ENCODE results near the gene VTI1A. TPM values are rescaled to one million over a fixed set of nuclear protein-coding genes. Genes with fewer than 3 reads are reported as not detected.

Gene VTI1A
- total RNA-seq, 1 donor from 2014 or later, result 33.3 TPM

DNA sequence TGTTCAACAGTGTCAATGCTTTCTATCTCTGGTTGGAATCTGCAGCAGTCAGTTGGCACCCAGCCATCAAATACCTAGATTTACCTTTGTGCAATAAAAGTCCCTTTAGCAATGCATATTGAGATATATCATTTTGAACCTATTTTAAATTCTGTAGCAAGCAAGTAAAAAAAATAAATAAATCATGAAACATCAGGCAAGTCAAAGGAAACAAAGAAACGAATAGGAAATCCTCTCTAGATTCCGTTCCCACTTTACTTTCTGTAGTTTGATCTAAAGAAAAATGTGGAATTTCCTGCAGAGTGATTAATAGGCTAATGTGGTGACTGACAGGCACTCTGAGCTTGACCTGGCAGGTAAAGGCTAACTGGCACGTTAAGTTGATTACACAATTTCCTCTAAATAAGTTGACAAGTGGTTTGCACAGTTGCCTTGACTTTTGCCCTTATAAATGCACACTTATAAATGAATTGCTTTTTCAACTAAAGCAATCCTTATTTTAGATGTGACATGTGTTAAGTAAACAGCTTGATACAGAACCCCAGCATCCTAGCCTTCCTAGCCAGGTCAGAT, 294.9 kb downstream of the VTI1A start:
- no peaks in the 10 kb centered on the region for H3K79me2 ChIP-seq (ENCODE audit: insufficient read depth, low read length)
- peaks cover 5% of the 10 kb centered on the region for H4K20me1 ChIP-seq (ENCODE audit: insufficient read depth, low read length)
- no peak overlapping the region for H3K27ac ChIP-seq (ENCODE audit: low read depth, low read length)
- FAIRE-seq, result no peak
- H3K9ac ChIP-seq (ENCODE audit: low read length), result no peak overlapping the region
- H3K4me2 ChIP-seq (ENCODE audit: low read length), result no peak overlapping the region
- H3K27ac Mint-ChIP-seq (ENCODE audit: unreplicated experiment), result no peak overlapping the region
- H3K9me3 Mint-ChIP-seq (ENCODE audit: unreplicated experiment), result no peaks in the 10 kb centered on the region
- no peaks in the 10 kb centered on the region for H3K36me3 Mint-ChIP-seq (ENCODE audit: low read depth, unreplicated experiment)
- H3K4me3 Mint-ChIP-seq (ENCODE audit: unreplicated experiment), result no peak overlapping the region
- DNase-seq (ENCODE audit: low read depth), result no peak
- TF ChIP-seq, protein P1, sequence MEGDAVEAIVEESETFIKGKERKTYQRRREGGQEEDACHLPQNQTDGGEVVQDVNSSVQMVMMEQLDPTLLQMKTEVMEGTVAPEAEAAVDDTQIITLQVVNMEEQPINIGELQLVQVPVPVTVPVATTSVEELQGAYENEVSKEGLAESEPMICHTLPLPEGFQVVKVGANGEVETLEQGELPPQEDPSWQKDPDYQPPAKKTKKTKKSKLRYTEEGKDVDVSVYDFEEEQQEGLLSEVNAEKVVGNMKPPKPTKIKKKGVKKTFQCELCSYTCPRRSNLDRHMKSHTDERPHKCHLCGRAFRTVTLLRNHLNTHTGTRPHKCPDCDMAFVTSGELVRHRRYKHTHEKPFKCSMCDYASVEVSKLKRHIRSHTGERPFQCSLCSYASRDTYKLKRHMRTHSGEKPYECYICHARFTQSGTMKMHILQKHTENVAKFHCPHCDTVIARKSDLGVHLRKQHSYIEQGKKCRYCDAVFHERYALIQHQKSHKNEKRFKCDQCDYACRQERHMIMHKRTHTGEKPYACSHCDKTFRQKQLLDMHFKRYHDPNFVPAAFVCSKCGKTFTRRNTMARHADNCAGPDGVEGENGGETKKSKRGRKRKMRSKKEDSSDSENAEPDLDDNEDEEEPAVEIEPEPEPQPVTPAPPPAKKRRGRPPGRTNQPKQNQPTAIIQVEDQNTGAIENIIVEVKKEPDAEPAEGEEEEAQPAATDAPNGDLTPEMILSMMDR (IDR thresholded peaks at IDR 0.05; ENCODE audit: insufficient read depth, low read depth, low read length), result no peak
- TF ChIP-seq EZH2 (IDR thresholded peaks at IDR 0.05; ENCODE audit: insufficient read depth, low read length), result no peak
- no peaks in the 10 kb centered on the region for H3K27me3 ChIP-seq (ENCODE audit: insufficient read depth, low read length)
- H3K9me3 ChIP-seq (ENCODE audit: insufficient read depth, low read depth, low read length), result no peaks in the 10 kb centered on the region
- no peaks in the 10 kb centered on the region for H3K27me3 Mint-ChIP-seq (ENCODE audit: low read depth, unreplicated experiment)
- H3K4me3 ChIP-seq (ENCODE audit: insufficient read depth, low read depth, low read length), result no peak overlapping the region
- H3K36me3 ChIP-seq (ENCODE audit: insufficient read depth, low read length), result no peaks in the 10 kb centered on the region
- peaks cover 7% of the 10 kb centered on the region for H3K4me1 ChIP-seq (ENCODE audit: insufficient read depth, low read length)
- no peak overlapping the region for H2AFZ ChIP-seq (ENCODE audit: low read depth, low read length)
- peaks cover 27% of the 10 kb centered on the region for H3K4me1 Mint-ChIP-seq (ENCODE audit: low read depth, unreplicated experiment)

DNA sequence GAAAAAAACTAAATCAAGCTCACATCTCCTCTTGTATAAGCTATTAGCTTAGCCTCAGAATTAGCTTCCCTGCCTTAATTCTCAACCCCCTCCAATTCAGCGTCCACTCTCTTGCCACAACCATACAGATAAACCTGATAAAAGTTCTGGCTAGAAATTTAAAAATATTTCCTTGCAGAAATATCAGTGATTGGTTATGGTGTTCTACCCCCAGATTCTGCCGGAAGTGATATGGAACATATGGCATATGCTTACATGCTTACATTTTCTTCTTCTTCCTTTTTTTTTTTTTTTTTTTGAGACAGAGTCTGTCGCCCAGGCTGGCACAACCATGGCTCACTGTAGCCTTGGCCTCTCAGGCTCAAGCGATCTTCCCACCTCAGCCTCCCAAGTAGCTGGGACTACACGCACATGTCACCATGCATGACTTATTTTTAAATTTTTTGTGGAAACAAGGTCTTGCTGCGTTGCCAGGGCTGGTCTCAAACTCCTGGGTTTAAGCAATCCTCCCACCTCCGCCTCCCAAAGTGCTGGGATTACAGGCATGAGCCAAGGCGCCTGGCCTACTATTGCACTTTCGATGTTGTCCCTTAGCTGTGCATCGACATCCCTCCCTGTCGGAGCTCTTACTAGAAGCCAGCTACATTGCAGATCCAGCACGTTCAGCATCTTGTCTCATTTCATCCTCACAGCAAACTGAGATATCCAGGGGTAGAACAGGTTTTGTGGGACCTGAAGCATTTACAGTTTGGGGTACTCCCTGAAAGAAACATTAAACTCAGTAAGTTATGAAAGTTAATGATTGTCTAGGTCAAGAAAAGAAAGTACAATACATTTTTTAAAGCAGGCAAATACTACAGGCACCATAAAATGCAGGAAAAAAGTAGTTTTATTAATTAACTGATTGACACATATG, 297.4 kb downstream of the VTI1A start:
- Histone ChIP-seq H3K79me2 (ENCODE audit: insufficient read depth, low read length) (no peaks in the 10 kb centered on the region), H3K9ac (ENCODE audit: low read length) (no peak overlapping the region), H3K27me3 (ENCODE audit: insufficient read depth, low read length) (no peaks in the 10 kb centered on the region), H3K27ac (ENCODE audit: low read depth, low read length) (no peak overlapping the region), H3K36me3 (ENCODE audit: insufficient read depth, low read length) (no peaks in the 10 kb centered on the region), H3K4me3 (ENCODE audit: insufficient read depth, low read depth, low read length) (no peak overlapping the region), H3K4me1 (ENCODE audit: insufficient read depth, low read length) (peaks cover 7% of the 10 kb centered on the region), H3K4me2 (ENCODE audit: low read length) (no peak overlapping the region), H3K9me3 (ENCODE audit: insufficient read depth, low read depth, low read length) (no peaks in the 10 kb centered on the region), H2AFZ (ENCODE audit: low read depth, low read length) (no peak overlapping the region), H4K20me1 (ENCODE audit: insufficient read depth, low read length) (no peaks in the 10 kb centered on the region)
- FAIRE-seq (no peak), DNase-seq (ENCODE audit: low read depth) (no peak)
- Mint-ChIP-seq H3K4me3 (ENCODE audit: unreplicated experiment) (no peak overlapping the region), H3K9me3 (ENCODE audit: unreplicated experiment) (no peaks in the 10 kb centered on the region), H3K36me3 (ENCODE audit: low read depth, unreplicated experiment) (no peaks in the 10 kb centered on the region), H3K27me3 (ENCODE audit: low read depth, unreplicated experiment) (no peaks in the 10 kb centered on the region), H3K27ac (ENCODE audit: unreplicated experiment) (no peak overlapping the region), H3K4me1 (ENCODE audit: low read depth, unreplicated experiment) (peaks cover 17% of the 10 kb centered on the region)
- no peak for TF ChIP-seq EZH2 (IDR thresholded peaks at IDR 0.05; ENCODE audit: insufficient read depth, low read length)
- TF ChIP-seq, protein P1 (IDR thresholded peaks at IDR 0.05; ENCODE audit: insufficient read depth, low read depth, low read length), result no peak

Data from astrocyte (in vitro differentiated cells and primary cell).